H7 (cell line): ENCODE measurements around the gene FKBP11. TPM values are rescaled to one million over a fixed set of nuclear protein-coding genes. Genes with fewer than 3 reads are reported as not detected.

Source experiments
- DNase-seq: peaks from one replicate; pipeline ENCODE4 v3.0.0; 2012
- H3K27me3 ChIP-seq: 2 replicates; pipeline ENCODE4 v1.6.0; 2011; ENCODE audit warnings: mild to moderate bottlenecking, low read length; ENCODE audit not compliant: control insufficient read depth, insufficient read depth
- H3K36me3 ChIP-seq: replicated peaks from 2 replicates; pipeline ENCODE4 v1.5.1; 2011; ENCODE audit warnings: low read length; ENCODE audit not compliant: control insufficient read depth, insufficient read depth
- H3K4me3 ChIP-seq: 2 replicates; pipeline ENCODE4 v1.5.1; 2011; ENCODE audit warnings: low read depth, mild to moderate bottlenecking, control low read depth, low read length, moderate library complexity; ENCODE audit not compliant: insufficient read depth
- total RNA-seq: library from RNA; depleted of rRNA; stranded (reverse); fragments of >200 nt; shearing (Covaris generic); gene quantifications from 2 replicates; pipeline ENCODE4 v1.2.3, GENCODE V29; 2014

FKBP11 gene
- total RNA-seq, 1 experiment from 2014 or later: 16.5 TPM

- no peaks in the 10 kb centered on the region for H3K36me3 ChIP-seq
- DNase-seq: no peak
- no peak overlapping the region for H3K4me3 ChIP-seq
- H3K27me3 ChIP-seq: peaks cover 8% of the 10 kb centered on the region; the same call in 1 of the 2 replicates
Observed at GRCh38 chr12:48961801-48962200, 36.5 kb upstream of the FKBP11 start.

- H3K4me3 ChIP-seq: no peak overlapping the region
- H3K27me3 ChIP-seq: peaks cover 3% of the 10 kb centered on the region; the same call in 1 of the 2 replicates
- no peaks in the 10 kb centered on the region for H3K36me3 ChIP-seq
- DNase-seq: no peak
Observed at GRCh38 chr12:48961331-48961730, 36.0 kb upstream of the FKBP11 start.

GRCh38 chr12:48960834-48961233 is 35.5 kb upstream of the FKBP11 start:
- 0 out of 2 replicates have a peak, but pooled peaks cover under 1% of the 10 kb centered on the region for H3K36me3 ChIP-seq
- no peak overlapping the region for H3K4me3 ChIP-seq
- no peaks in the 10 kb centered on the region; the same call in 1 of the 2 replicates for H3K27me3 ChIP-seq
- DNase-seq: no peak

DNA sequence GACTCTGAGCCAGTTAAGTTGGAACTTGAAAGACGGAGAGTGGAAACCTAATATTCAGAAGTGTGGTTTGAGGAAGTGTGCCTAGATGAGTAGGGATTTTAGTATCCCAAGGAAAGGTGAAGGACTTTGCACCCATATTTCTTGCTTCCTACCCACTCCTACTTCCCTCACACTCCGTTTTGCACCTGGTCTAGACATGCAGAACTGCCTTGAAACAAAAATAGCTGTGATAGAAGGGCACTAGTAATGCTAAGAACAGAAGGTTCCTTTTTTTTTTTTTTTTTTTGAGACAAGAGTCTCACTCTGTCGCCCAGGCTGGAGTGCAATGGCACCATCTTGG is 32.7 kb upstream of the FKBP11 start:
- no peaks in the 10 kb centered on the region for H3K27me3 ChIP-seq
- no peak for DNase-seq
- no peak overlapping the region for H3K4me3 ChIP-seq
- peaks cover 4% of the 10 kb centered on the region for H3K36me3 ChIP-seq

GRCh38 chr12:48957141-48958048 is 32.1 kb upstream of the FKBP11 start, which contains the start of gene ARF3:
Gene ARF3 (minus strand): TSS chr12:48957487. CDS start chr12:48941095, 16,392 bp downstream.
- no peaks in the 10 kb centered on the region for H3K27me3 ChIP-seq
- peak; percentile 99 for DNase-seq
- H3K4me3 ChIP-seq: peak within 1 kb of the TSS; percentile 98
- H3K36me3 ChIP-seq: peaks cover 7% of the 10 kb centered on the region

DNA sequence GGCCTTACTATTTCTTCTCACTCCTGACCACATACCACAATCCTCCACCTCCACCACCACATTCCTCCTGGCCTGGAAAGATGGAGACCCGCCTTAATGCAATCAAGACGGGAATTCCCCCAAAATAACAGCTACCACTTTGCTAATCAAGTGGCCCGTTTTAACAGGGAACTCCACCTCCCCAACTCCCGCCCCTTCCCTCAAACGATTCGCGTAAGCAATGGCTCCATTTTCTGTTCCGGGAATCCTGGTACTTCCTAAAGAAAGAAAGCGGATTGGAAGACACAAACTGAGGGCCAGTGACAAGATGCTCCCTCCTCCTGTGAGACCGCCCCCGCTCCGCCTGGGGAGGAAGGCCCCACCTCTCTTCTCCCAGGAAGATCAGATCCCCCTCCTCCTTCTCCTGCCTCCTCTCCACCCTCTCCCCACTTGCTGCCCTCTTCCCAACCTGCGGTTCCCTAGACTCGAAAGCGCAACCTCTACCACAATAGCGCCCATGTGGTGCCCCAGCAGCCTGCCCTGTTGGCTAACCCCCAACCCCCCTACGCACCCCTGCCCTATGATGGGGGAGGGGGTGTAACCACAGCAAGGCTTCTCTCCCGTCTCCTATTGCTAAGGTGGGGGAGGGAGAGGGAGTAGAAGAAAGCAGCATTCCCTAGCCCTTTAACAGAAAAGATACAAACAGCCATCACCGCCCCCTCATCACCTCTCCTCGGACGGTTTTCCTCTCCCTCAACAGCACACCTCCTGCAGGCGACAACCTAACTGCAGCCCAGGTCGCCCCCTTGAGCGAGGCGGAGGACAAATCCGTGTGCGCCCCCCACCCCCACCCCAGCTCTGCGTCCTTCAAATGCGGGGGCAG is 31.2 kb upstream of the FKBP11 start:
- peaks cover 7% of the 10 kb centered on the region for H3K36me3 ChIP-seq
- peak; percentile 93 for DNase-seq
- no peaks in the 10 kb centered on the region for H3K27me3 ChIP-seq
- H3K4me3 ChIP-seq: peak overlapping the region; percentile 98

GRCh38 chr12:48954841-48955501 is 29.7 kb upstream of the FKBP11 start:
- Histone ChIP-seq H3K36me3 (peaks cover 7% of the 10 kb centered on the region), H3K27me3 (no peaks in the 10 kb centered on the region), H3K4me3 (no peak overlapping the region)
- no peak for DNase-seq

GRCh38 chr12:48954061-48954460 is 28.8 kb upstream of the FKBP11 start:
- Histone ChIP-seq H3K36me3 (peaks cover 7% of the 10 kb centered on the region), H3K4me3 (no peak overlapping the region), H3K27me3 (no peaks in the 10 kb centered on the region)
- DNase-seq: no peak

DNA sequence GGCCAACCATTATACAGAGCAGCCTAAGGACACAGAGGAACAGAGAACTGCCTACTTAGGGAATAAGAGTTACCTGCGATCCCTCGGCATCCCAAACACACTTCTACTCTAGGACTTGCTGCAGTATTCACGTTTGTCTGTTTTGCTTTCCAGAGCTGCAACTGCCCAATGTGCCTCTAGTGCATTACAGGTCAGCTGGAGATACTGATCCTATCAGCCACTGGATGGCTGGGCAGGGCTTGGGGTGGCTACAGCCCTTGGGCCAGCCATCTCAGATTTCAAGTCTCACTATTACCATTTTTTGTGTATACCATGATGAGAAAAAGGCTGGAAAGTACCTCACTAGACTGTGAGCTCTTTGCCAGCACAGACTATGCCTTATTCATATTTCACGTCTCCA is 27.4 kb upstream of the FKBP11 start:
- H3K36me3 ChIP-seq: peaks cover 7% of the 10 kb centered on the region
- no peaks in the 10 kb centered on the region for H3K27me3 ChIP-seq
- DNase-seq: no peak

GRCh38 chr12:48947727-48948126 is 22.4 kb upstream of the FKBP11 start:
- DNase-seq: no peak
- Histone ChIP-seq H3K36me3 (peaks cover 3% of the 10 kb centered on the region), H3K27me3 (no peaks in the 10 kb centered on the region), H3K4me3 (no peak overlapping the region)

More for the DNA sequence above, 27.4 kb upstream of the FKBP11 start:
- H3K4me3 ChIP-seq: no peak overlapping the region

GRCh38 chr12:48946943-48947342 is 21.7 kb upstream of the FKBP11 start:
- Histone ChIP-seq H3K36me3 (peaks cover 2% of the 10 kb centered on the region; the same call in 1 of the 2 replicates), H3K4me3 (no peak overlapping the region), H3K27me3 (no peaks in the 10 kb centered on the region)
- no peak for DNase-seq

GRCh38 chr12:48946205-48946604 is 20.9 kb upstream of the FKBP11 start:
- DNase-seq: no peak
- no peak overlapping the region for H3K4me3 ChIP-seq
- peaks cover 2% of the 10 kb centered on the region for H3K36me3 ChIP-seq
- H3K27me3 ChIP-seq: no peaks in the 10 kb centered on the region

GRCh38 chr12:48943221-48943620 is 17.9 kb upstream of the FKBP11 start:
- Histone ChIP-seq H3K4me3 (no peak overlapping the region), H3K36me3 (peaks cover 23% of the 10 kb centered on the region), H3K27me3 (no peaks in the 10 kb centered on the region)
- no peak for DNase-seq

GRCh38 chr12:48940181-48940580 is 14.9 kb upstream of the FKBP11 start:
- DNase-seq: no peak
- H3K4me3 ChIP-seq: no peak overlapping the region
- H3K36me3 ChIP-seq: peaks cover 27% of the 10 kb centered on the region
- no peaks in the 10 kb centered on the region for H3K27me3 ChIP-seq
